Keratinocyte (primary cell): Measurements from ENCODE around the gene ERV3-1.
A peak's percentile ranks its signal among the peaks of the same experiment; 100 is the strongest.

ENCODE experiments used
- EZH2 ChIP-seq: IDR thresholded peaks from one replicate; pipeline ENCODE4 v1.6.1; 2012; ENCODE audit warnings: inconsistent platforms, mild to moderate bottlenecking, low read length, moderate library complexity
- TF ChIP-seq, protein P1 (sequence below), 3 experiments: IDR thresholded peaks in 1 of 3; conservative IDR thresholded peaks in 1 of 3; optimal IDR thresholded peaks in 1 of 3; 2 replicates in 2 of 3; 3 replicates in 1 of 3; pipeline versions ENCODE3 to v1.5.1; 2011; ENCODE audit warnings: low read length in 3 of 3, mild to moderate bottlenecking in 3 of 3, moderate library complexity in 2 of 3, control low read depth in 1 of 3, inconsistent platforms in 1 of 3; ENCODE audit not compliant: insufficient read depth in 2 of 3; ENCODE audit errors: extremely low read depth in 1 of 3

DNA sequence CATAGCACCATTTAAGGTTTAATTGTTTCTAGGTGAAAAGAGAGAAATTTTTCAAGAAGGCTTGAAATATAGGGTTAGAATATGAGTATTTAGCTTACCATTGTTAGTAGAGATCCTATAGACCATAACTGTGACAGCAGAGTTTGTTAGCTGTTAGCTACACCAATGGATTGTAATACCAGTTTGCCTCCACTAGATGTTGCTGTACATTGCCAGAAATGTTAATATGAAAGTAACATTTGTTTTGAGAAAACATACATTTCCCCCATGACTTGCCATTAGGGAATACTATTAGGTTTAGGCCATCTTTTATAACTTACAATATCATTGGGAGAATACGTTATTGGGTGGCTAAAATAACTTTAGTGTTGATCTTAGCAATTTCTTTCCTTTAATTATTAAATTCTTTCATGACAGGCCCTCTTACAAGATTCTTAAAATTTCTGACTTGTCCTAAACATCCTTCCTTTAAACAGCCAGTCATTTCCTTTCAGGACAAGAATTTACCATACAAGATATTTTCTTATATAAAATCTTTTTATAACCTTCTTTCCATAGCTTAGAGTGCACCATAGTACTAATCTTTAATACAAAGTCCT is 55.1 kb downstream of the ERV3-1 start:
- TF ChIP-seq, protein P1, sequence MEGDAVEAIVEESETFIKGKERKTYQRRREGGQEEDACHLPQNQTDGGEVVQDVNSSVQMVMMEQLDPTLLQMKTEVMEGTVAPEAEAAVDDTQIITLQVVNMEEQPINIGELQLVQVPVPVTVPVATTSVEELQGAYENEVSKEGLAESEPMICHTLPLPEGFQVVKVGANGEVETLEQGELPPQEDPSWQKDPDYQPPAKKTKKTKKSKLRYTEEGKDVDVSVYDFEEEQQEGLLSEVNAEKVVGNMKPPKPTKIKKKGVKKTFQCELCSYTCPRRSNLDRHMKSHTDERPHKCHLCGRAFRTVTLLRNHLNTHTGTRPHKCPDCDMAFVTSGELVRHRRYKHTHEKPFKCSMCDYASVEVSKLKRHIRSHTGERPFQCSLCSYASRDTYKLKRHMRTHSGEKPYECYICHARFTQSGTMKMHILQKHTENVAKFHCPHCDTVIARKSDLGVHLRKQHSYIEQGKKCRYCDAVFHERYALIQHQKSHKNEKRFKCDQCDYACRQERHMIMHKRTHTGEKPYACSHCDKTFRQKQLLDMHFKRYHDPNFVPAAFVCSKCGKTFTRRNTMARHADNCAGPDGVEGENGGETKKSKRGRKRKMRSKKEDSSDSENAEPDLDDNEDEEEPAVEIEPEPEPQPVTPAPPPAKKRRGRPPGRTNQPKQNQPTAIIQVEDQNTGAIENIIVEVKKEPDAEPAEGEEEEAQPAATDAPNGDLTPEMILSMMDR (optimal IDR thresholded peaks at IDR 0.05 in 1 of 3, IDR thresholded peaks at IDR 0.05 in 1 of 3, conservative IDR thresholded peaks at IDR 0.05 in 1 of 3; ENCODE audit: extremely low read depth in 1 of 3, insufficient read depth in 2 of 3, low read length in 3 of 3), result peak in 2 of 3 experiments; percentile 52 to 56
- TF ChIP-seq EZH2, result no peak
